A549 treated with Hydrocortisone at 1 μM for 4 hours (cell line): Measurements from ENCODE around the gene MAGEB5. TPM values are rescaled to one million over a fixed set of nuclear protein-coding genes. Genes with fewer than 3 reads are reported as not detected.

ENCODE experiments used
- total RNA-seq: library from RNA; stranded (reverse); fragments of 200-300 nt; extraction: Qiagen RNA extraction; gene quantifications from 5 replicates; pipeline ENCODE4 v1.2.3, GENCODE V29; 2022

Gene MAGEB5, protein sequence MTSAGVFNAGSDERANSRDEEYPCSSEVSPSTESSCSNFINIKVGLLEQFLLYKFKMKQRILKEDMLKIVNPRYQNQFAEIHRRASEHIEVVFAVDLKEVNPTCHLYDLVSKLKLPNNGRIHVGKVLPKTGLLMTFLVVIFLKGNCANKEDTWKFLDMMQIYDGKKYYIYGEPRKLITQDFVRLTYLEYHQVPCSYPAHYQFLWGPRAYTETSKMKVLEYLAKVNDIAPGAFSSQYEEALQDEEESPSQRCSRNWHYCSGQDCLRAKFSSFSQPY
- total RNA-seq = not detected in 5 replicates

DNA sequence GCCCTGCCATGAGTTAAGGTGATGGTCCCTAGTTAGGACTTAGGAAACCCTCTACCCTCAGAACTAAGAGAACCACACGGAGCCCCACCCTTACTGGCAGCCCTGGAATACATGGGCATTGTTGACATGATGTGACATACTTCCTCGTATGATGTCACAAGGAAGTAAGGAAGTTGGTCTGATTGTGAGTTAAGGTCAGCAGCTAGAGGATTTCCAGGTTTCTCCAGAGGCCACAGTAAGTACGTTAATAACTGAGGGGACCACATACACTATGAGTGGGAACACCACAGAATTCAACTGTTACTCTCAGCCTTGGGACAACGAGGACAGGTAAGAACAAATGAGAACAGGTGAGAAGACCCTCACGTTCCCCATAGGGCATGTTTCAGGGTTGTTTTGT lies at the start of gene MAGEB5:
Gene MAGEB5, plus strand, starts transcription at position 301 of the 400 bp plus-strand sequence. CDS start 1,133 bp downstream, outside the sequence.

DNA sequence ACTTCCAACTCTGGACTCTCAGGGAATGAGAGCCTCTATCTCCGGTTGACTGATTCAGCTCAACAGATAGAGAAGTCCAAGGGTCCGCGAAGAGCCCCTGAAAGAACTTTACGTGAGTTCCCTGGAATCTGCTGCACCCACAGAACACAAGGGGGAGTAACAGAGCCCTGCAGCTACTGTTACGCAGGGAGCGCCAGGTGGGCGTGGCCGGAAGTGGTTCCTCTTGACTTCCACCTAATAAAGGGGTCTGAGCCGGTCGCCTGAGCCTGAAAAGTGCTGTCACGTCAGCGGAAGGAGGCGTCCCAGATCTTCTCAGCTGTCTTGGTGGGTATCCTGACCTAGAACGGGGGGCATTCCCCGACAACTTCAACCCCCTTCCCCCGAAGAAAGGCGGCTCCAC lies 23.8 kb upstream of the MAGEB5 start, which contains the start of gene MAGEB6:
Gene MAGEB6, plus strand, starts transcription at position 237 of the 400 bp plus-strand sequence. CDS start 1,407 bp downstream, outside the sequence.

Other genes starting within 250 kb of the MAGEB5 start
- not detected in 5 replicates for gene MAGEB18, start 77.8 kb upstream of the MAGEB5 start, total RNA-seq
- gene MAGEB6B, start 55.6 kb upstream of the MAGEB5 start, total RNA-seq = not detected in 5 replicates
- 0.03 to 0.15 TPM (median 0.07 TPM) in 4 of 5 replicates, not detected in the other for gene MAGEB6, start 23.7 kb upstream of the MAGEB5 start, total RNA-seq